B cell (primary cell): Measurements from ENCODE around the gene NCAPH2. TPM values are rescaled to one million over a fixed set of nuclear protein-coding genes. Genes with fewer than 3 reads are reported as not detected.

Source experiments
- ATAC-seq: fragments of 200-7000 bp; cut with Tn5 transposase; one replicate; pipeline ENCODE4 v1.10.0; 2021; ENCODE audit warnings: low read depth, mild to moderate bottlenecking, moderate number of reproducible peaks, moderate library complexity
- CTCF ChIA-PET: fragments of 350-600 bp; sonication (Branson Sonifier 250); formaldehyde crosslinking; loops from one replicate; lab custom pipeline; 2021; ENCODE audit warnings: antibody characterized with exemption, inconsistent platforms; lab: Charles Lee
- POLR2A ChIA-PET: fragments of 350-600 bp; sonication (Branson Sonifier 250); formaldehyde crosslinking; loops from one replicate; lab custom pipeline; 2021; ENCODE audit warnings: antibody characterized with exemption; lab: Charles Lee
- DNase-seq: peaks from one replicate; pipeline ENCODE4 v3.0.0; 2013
- H2AFZ ChIP-seq: 2 replicates; pipeline ENCODE4 v1.6.1; 2012; ENCODE audit warnings: mild to moderate bottlenecking, low read depth, low read length; ENCODE audit not compliant: insufficient read depth, poor library complexity, severe bottlenecking
- H3K27ac ChIP-seq, 2 donors: 1 replicate in 1 of 2; 2 replicates in 1 of 2; pipeline ENCODE4 v1.5.1; 2012 to 2013; ENCODE audit warnings: low read length in 2 of 2, mild to moderate bottlenecking in 2 of 2, moderate library complexity in 1 of 2
- H3K27me3 ChIP-seq, 4 experiments: fragments of 200-600 bp in 1 of 4; sonication (generic) in 1 of 4; replicated peaks in 1 of 4; 1 replicate in 2 of 4; 2 replicates in 2 of 4; pipeline versions ENCODE4 v1.6.1 to v1.7.0; 2013 to 2016; ENCODE audit warnings: low read length in 3 of 4, mild to moderate bottlenecking in 2 of 4, mixed read lengths in 1 of 4, moderate library complexity in 1 of 4; ENCODE audit not compliant: insufficient read depth in 4 of 4, control insufficient read depth in 3 of 4; ENCODE audit errors: control extremely low read depth in 1 of 4
- H3K36me3 ChIP-seq, 2 experiments: replicated peaks in 1 of 2; 1 replicate in 1 of 2; 2 replicates in 1 of 2; pipeline versions ENCODE4 v1.6.1 to v1.7.1; 2013; ENCODE audit warnings: low read length in 1 of 2; ENCODE audit not compliant: insufficient read depth in 2 of 2, control insufficient read depth in 1 of 2; ENCODE audit errors: control extremely low read depth in 1 of 2, extremely low read depth in 1 of 2
- H3K4me1 ChIP-seq, 2 donors: fragments of 200-600 bp in 1 of 2; sonication (generic) in 1 of 2; 1 replicate in 1 of 2; 2 replicates in 1 of 2; pipeline versions ENCODE4 v1.5.1 to v1.6.1; 2013 to 2017; ENCODE audit warnings: low read length in 2 of 2; ENCODE audit not compliant: control insufficient read depth in 2 of 2, insufficient read depth in 2 of 2
- H3K4me2 ChIP-seq: replicated peaks from 2 replicates; pipeline ENCODE3; 2012; ENCODE audit warnings: mild to moderate bottlenecking, low read depth, low read length; ENCODE audit not compliant: poor library complexity, severe bottlenecking
- H3K4me3 ChIP-seq, 5 experiments: fragments of 200-600 bp in 1 of 5; sonication (generic) in 1 of 5; 1 replicate in 3 of 5; 2 replicates in 2 of 5; pipeline versions ENCODE4 v1.5.1 to v1.7.0; 2011 to 2016; ENCODE audit warnings: low read length in 4 of 5, mild to moderate bottlenecking in 4 of 5, low read depth in 2 of 5, control low read depth in 1 of 5, moderate library complexity in 1 of 5; ENCODE audit not compliant: insufficient read depth in 1 of 5; ENCODE audit errors: control extremely low read depth in 1 of 5, extremely low read depth in 1 of 5
- H3K79me2 ChIP-seq: fragments of 200-600 bp; sonication (generic); one replicate; pipeline ENCODE4 v1.6.0; 2016; ENCODE audit warnings: low read length; ENCODE audit not compliant: control insufficient read depth, insufficient read depth
- H3K9ac ChIP-seq: fragments of 200-600 bp; sonication (generic); 2 replicates; pipeline ENCODE4 v1.6.1; 2017; ENCODE audit warnings: mild to moderate bottlenecking, low read length, moderate library complexity
- H3K9me3 ChIP-seq, 3 donors: one replicate each; pipeline versions ENCODE4 v1.6.1 to v1.7.1; 2013; ENCODE audit warnings: low read length in 2 of 3; ENCODE audit not compliant: control insufficient read depth in 2 of 3, insufficient read depth in 1 of 3; ENCODE audit errors: control extremely low read depth in 1 of 3
- H4K20me1 ChIP-seq: 2 replicates; pipeline ENCODE4 v1.6.0; 2012; ENCODE audit warnings: mild to moderate bottlenecking, low read length; ENCODE audit not compliant: insufficient read depth, control insufficient read depth, poor library complexity, severe bottlenecking
- H3K27ac Mint-ChIP-seq: one replicate; pipeline ENCODE4 v1.8.0; 2021; ENCODE audit warnings: mixed read lengths
- H3K27me3 Mint-ChIP-seq: one replicate; pipeline ENCODE4 v1.8.0; 2021; ENCODE audit warnings: mixed read lengths
- H3K4me1 Mint-ChIP-seq: one replicate; pipeline ENCODE4 v1.8.0; 2021; ENCODE audit warnings: mixed read lengths
- H3K4me3 Mint-ChIP-seq: one replicate; pipeline ENCODE4 v1.8.0; 2021; ENCODE audit warnings: mixed read lengths
- H3K9me3 Mint-ChIP-seq: one replicate; pipeline ENCODE4 v1.8.0; 2022; ENCODE audit warnings: mixed read lengths; ENCODE audit not compliant: insufficient read depth
- EZH2 ChIP-seq: IDR thresholded peaks from 2 replicates; pipeline ENCODE4 v1.6.1; 2012; ENCODE audit warnings: borderline replicate concordance, low read depth, mild to moderate bottlenecking, moderate library complexity, low read length; ENCODE audit not compliant: insufficient read depth, poor library complexity, severe bottlenecking
- WGBS: methylation state at CpG from one replicate; pipeline ENCODE4 v1.1.5; 2013; ENCODE audit warnings: missing lambda C conversion rate; ENCODE audit not compliant: insufficient coverage; 5-methylcytosine and 5-hydroxymethylcytosine counted together
- intact Hi-C: fragments of 100-400 bp; cut with micrococcal nuclease; formaldehyde crosslinking; loops from one replicate; pipeline ENCODE4 v1.10.0; 2022
- polyA plus RNA-seq: library from polyadenylated mRNA; depleted of rRNA; stranded (reverse); fragments of >200 nt; gene quantifications from 2 replicates; pipeline ENCODE4 v1.2.3, GENCODE V29; 2012
- total RNA-seq, 2 donors: library from RNA; stranded (reverse); fragments of 120-200 nt in 1 of 2; gene quantifications; 1 replicate in 1 of 2; 2 replicates in 1 of 2; pipeline versions ENCODE4 v1.2.3 to v1.2.4, GENCODE V29; 2013 to 2022
- TF ChIP-seq, protein P1 (sequence below): fragments of 200-600 bp; IDR thresholded peaks from one replicate; pipeline ENCODE4 v1.8.0; 2022; ENCODE audit warnings: antibody characterized with exemption, mild to moderate bottlenecking

NCAPH2 gene
- total and polyA plus RNA-seq, 2 donors (not counting 1 experiment from before 2014, with no cell fraction given), result 47.1 to 76.9 TPM

DNA sequence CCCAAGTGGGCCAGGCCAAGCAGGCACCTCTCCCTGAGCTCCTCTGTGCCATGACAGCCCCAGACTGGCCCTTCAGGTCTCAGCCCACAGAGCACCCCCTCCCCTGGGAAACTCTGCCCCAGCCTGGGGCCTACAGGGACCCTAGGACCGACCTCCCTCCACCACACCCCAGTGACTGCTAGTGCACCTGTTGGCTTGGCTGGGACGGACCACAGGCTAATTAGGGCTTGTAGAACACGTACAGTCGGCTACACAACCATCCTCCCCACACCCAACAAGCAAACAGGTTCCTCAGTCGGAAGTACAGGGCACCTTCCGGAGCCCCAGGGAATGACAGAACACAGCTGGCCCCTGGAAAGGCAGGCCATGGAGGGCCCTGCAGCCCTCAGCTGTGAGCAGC lies 37.5 kb upstream of the NCAPH2 start:
- no peaks in the 10 kb centered on the region for H3K27me3 ChIP-seq
- CTCF ChIA-PET, result interaction anchor here (1.0 to 2.6 kb wide), 14 partner anchors 10 to 540 kb away, joined by 3 to 20 read pairs (median 4); partner anchors contain the start of gene SCO2
- peak overlapping the region; percentile 53 for H3K9ac ChIP-seq
- H3K4me1 ChIP-seq, result peaks cover 63 to 70% of the 10 kb centered on the region in 2 donors
- H3K4me3 ChIP-seq, result peak overlapping the region in 4 of 5 experiments; percentile 12 to 31 (median 24)
- peaks cover 63% of the 10 kb centered on the region for H4K20me1 ChIP-seq
- peaks cover 72% of the 10 kb centered on the region for H3K4me1 Mint-ChIP-seq
- WGBS, result 0% methylated on average over 6 of the region's 6 CpGs
- DNase-seq (peak; percentile 61), ATAC-seq (peak; percentile 2)
- H3K4me2 ChIP-seq, result peak overlapping the region; percentile 99
- TF ChIP-seq, protein P1, sequence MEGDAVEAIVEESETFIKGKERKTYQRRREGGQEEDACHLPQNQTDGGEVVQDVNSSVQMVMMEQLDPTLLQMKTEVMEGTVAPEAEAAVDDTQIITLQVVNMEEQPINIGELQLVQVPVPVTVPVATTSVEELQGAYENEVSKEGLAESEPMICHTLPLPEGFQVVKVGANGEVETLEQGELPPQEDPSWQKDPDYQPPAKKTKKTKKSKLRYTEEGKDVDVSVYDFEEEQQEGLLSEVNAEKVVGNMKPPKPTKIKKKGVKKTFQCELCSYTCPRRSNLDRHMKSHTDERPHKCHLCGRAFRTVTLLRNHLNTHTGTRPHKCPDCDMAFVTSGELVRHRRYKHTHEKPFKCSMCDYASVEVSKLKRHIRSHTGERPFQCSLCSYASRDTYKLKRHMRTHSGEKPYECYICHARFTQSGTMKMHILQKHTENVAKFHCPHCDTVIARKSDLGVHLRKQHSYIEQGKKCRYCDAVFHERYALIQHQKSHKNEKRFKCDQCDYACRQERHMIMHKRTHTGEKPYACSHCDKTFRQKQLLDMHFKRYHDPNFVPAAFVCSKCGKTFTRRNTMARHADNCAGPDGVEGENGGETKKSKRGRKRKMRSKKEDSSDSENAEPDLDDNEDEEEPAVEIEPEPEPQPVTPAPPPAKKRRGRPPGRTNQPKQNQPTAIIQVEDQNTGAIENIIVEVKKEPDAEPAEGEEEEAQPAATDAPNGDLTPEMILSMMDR, result no peak
- TF ChIP-seq EZH2, result no peak
- POLR2A ChIA-PET, result interaction anchor here (0.9 to 2.2 kb wide), 14 partner anchors 7 to 280 kb away, joined by 3 to 22 read pairs (median 5); partner anchors contain the start of genes ADM2, LMF2, NCAPH2 and SCO2
- H3K36me3 ChIP-seq, result peaks cover 0 to 31% of the 10 kb centered on the region in 2 experiments
- intact Hi-C loops, result loop anchor here (1.0 to 10.0 kb wide), 4 partner anchors 11 to 536 kb away; partner anchors contain the start of genes ADM2 and SCO2
- no peaks in the 10 kb centered on the region for H3K27me3 Mint-ChIP-seq
- H3K27ac ChIP-seq, result peak overlapping the region; percentile 69 to 90
- peak overlapping the region; percentile 96 for H3K27ac Mint-ChIP-seq
- no peak overlapping the region for H2AFZ ChIP-seq
- no peaks in the 10 kb centered on the region for H3K9me3 ChIP-seq
- no peaks in the 10 kb centered on the region for H3K9me3 Mint-ChIP-seq
- peak overlapping the region; percentile 83 for H3K4me3 Mint-ChIP-seq
- peaks cover 70% of the 10 kb centered on the region for H3K79me2 ChIP-seq

DNA sequence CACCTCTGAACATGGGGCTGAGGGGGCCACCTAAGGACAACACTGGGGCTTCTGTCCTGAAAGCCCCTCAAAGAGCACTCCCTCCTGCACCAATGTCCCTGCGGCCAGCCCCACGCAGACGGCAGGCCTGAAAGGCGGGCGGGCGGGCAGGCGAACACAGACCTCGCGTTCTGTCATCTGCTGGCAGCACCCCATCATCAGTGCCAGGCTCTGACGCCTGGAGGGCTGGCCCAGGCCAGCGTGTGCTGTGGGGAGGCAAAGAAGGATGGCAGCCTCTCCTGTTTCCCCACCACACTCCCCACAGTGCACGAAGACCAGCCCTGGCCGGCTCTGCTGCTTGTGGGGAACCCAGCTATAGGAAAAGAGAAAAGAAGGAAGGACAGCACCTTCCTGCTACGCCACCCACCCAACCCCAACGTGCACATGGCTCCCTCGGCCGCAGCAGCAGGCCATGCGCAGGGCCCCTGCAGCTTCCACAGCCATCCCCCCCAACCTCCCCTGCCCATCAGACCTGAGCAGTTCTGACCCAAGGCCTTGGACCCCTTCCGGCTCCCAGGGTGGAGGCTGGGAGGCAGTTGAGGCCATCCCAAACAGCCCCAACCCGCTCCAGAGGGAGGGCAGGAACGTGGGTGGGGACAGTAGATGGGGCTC lies 36.7 kb upstream of the NCAPH2 start:
- H3K4me2 ChIP-seq, result peak overlapping the region; percentile 99
- peak overlapping the region; percentile 53 for H3K9ac ChIP-seq
- 69% methylated on average over 13 of the region's 21 CpGs for WGBS
- CTCF ChIA-PET, result interaction anchor here (0.5 to 2.6 kb wide), 7 partner anchors 9 to 150 kb away, joined by 4 to 20 read pairs (median 7); partner anchors contain the start of gene SCO2
- H3K4me3 ChIP-seq, result peak overlapping the region in 2 of 5 experiments; percentile 1 to 31
- no peaks in the 10 kb centered on the region for H3K9me3 Mint-ChIP-seq
- H2AFZ ChIP-seq, result no peak overlapping the region
- intact Hi-C loops, result loop anchor here (5.0 to 10.0 kb wide), 2 partner anchors 56 to 537 kb away; partner anchors contain the start of gene SCO2
- peaks cover 73% of the 10 kb centered on the region for H3K4me1 Mint-ChIP-seq
- peaks cover 62% of the 10 kb centered on the region for H4K20me1 ChIP-seq
- POLR2A ChIA-PET, result interaction anchor here (0.6 to 1.9 kb wide), 5 partner anchors 9 to 275 kb away, joined by 3 to 9 read pairs (median 6); partner anchors contain the start of genes LMF2 and NCAPH2
- peaks cover 72% of the 10 kb centered on the region for H3K79me2 ChIP-seq
- DNase-seq (no peak), ATAC-seq (no peak)
- H3K27me3 ChIP-seq, result no peaks in the 10 kb centered on the region
- TF ChIP-seq, protein P1, result no peak
- no peak for TF ChIP-seq EZH2
- peaks cover 0 to 23% of the 10 kb centered on the region in 2 experiments for H3K36me3 ChIP-seq
- H3K4me1 ChIP-seq, result peaks cover 65 to 73% of the 10 kb centered on the region in 2 donors
- H3K27me3 Mint-ChIP-seq, result no peaks in the 10 kb centered on the region
- H3K4me3 Mint-ChIP-seq, result peak overlapping the region; percentile 89
- H3K27ac ChIP-seq, result peak overlapping the region; percentile 69 to 90
- peak overlapping the region; percentile 96 for H3K27ac Mint-ChIP-seq
- no peaks in the 10 kb centered on the region for H3K9me3 ChIP-seq
